Dendritic cell treated with granulocyte-macrophage colony-stimulating factor and Interleukin-4, amounts not matched to agents 40 ng/mL and 50 ng/mL, for 4 days (primary cell): ENCODE data around the gene TCF12.
A peak's percentile ranks its signal among the peaks of the same experiment; 100 is the strongest.
"Not testable (repeated sequence)": the region's sequence is repeated elsewhere in the genome, so short reads cannot be mapped to it uniquely, and the experiment has no call there.

Experiments used
- H3K27ac Mint-ChIP-seq: one replicate; pipeline ENCODE4 v1.8.0; 2022; ENCODE audit warnings: mild to moderate bottlenecking, mixed read lengths
- H3K27me3 Mint-ChIP-seq: one replicate; pipeline ENCODE4 v1.8.0; 2022; ENCODE audit warnings: mild to moderate bottlenecking, mixed read lengths
- H3K36me3 Mint-ChIP-seq: one replicate; pipeline ENCODE4 v1.8.0; 2022; ENCODE audit warnings: low read depth, mixed read lengths
- H3K4me1 Mint-ChIP-seq: one replicate; pipeline ENCODE4 v1.8.0; 2022; ENCODE audit warnings: low read depth, mixed read lengths
- H3K4me3 Mint-ChIP-seq: one replicate; pipeline ENCODE4 v1.8.0; 2022; ENCODE audit warnings: mild to moderate bottlenecking, moderate library complexity, mixed read lengths
- H3K9me3 Mint-ChIP-seq: one replicate; pipeline ENCODE4 v1.8.0; 2022; ENCODE audit warnings: mixed read lengths
- intact Hi-C: fragments of 100-400 bp; cut with micrococcal nuclease; formaldehyde crosslinking; loops from one replicate; pipeline ENCODE4 v1.15.0; 2022

Gene TCF12

DNA sequence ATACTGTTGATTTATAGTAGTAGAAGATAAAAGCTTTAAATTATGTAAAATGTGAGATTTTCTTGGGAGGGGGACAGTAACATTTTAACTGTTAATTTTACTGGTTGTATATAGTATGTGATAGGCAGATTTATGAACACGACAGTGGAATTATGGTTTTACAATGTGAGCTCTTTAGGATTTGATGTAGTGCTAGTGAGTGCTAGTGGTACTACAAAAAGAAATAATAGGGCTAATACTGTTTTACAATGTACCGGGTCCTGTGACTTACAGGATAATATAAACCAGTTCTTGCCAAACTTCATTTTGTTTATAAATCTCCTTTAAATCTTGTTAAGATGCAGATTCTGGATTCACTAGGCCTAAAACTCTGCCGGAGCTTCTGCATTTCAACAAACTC lies 165.7 kb downstream of the TCF12 start:
- no peak overlapping the region for H3K4me3 Mint-ChIP-seq
- H3K36me3 Mint-ChIP-seq: no peaks in the 10 kb centered on the region
- H3K9me3 Mint-ChIP-seq: no peaks in the 10 kb centered on the region
- H3K27me3 Mint-ChIP-seq: no peaks in the 10 kb centered on the region
- H3K4me1 Mint-ChIP-seq: peaks cover 11% of the 10 kb centered on the region
- H3K27ac Mint-ChIP-seq: no peak overlapping the region
- intact Hi-C loops: no loop called here

DNA sequence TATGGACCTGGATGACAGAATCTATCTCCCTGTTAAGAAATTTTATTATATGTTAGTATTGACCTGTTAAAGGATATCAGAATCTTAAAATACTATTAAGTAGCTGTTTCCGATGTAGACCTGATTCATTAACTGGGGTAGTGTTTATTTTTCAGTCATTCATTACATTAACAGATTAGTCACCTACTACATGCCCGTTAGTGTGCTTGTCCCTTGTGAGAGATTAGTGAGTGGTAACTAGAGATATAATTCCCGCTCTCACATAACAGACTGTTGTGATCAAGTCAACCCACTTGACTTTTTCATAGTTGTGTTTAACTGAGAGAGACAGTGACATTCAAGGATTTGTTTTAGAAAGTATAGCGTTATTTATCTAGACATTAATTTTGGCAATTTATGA lies 166.8 kb downstream of the TCF12 start:
- Mint-ChIP-seq H3K4me3 (no peak overlapping the region), H3K36me3 (no peaks in the 10 kb centered on the region), H3K27ac (no peak overlapping the region), H3K4me1 (peaks cover 5% of the 10 kb centered on the region), H3K9me3 (no peaks in the 10 kb centered on the region), H3K27me3 (no peaks in the 10 kb centered on the region)
- intact Hi-C loops: no loop called here

DNA sequence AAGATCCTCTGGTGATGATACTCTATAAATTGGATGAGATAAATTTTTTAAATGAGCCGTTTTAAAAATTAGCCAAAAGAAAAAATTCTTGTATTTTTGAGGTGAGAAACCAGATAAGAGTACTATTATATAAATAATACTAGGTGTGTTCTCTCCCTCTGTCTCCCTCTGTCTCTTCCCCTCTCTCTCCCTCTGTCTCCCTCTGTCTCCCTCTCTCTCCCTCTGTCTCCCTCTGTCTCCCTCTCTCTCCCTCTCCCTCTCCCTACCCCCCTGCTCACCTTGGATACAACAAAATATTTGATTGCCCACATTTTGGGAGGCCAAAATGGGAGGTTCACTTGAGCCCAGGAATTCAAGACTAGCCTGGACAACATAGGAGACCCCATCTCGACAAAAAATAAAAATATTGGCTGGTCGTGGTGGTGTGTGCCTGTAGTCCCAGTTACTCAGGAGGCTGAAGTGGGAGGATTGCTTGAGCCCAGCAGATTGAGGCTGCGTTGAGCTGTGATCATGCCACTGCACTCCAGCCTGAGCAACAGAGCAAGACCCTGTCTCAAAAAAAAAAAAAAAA lies 168.5 kb downstream of the TCF12 start:
- Mint-ChIP-seq H3K27me3 (no peaks in the 10 kb centered on the region), H3K36me3 (peaks cover 4% of the 10 kb centered on the region), H3K4me3 (no peak overlapping the region), H3K27ac (no peak overlapping the region), H3K4me1 (no peaks in the 10 kb centered on the region), H3K9me3 (no peaks in the 10 kb centered on the region)
- intact Hi-C loops: no loop called here

DNA sequence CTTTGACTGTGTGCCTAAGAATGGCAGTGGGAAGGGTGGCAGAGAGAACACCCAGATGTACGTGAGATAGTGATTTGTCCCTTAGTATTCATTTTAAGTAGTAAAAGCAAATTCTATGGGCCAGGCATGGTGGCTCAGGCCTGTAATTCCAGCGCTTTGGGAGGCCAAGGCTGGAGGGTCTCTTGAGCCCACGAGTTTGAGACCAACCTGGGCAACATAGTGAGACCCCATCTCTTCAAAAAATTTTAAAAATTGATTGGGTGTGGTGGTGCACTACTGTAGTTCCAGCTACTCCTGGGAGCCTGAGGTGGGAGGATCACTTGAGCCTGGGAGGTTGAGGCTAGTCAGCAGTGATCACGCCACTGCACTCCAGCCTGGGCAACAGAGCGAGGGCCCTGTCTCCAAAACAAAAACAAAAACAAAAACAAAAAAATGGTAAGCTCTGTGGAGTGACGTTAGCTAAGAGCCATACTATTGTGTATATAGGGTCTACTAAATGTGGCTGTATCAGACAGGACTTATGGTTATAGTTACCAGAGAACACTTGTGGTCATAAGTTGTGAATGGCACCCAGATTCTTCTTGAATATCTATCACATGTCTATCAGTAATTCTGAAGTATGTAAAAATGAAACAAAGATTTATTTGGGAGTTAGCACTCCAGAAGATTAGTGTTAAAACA lies 171.5 kb downstream of the TCF12 start:
- Mint-ChIP-seq H3K36me3 (peaks cover 15% of the 10 kb centered on the region), H3K4me3 (no peak overlapping the region), H3K27ac (no peak overlapping the region), H3K27me3 (no peaks in the 10 kb centered on the region), H3K4me1 (no peaks in the 10 kb centered on the region), H3K9me3 (no peaks in the 10 kb centered on the region)
- intact Hi-C loops: no loop called here

DNA sequence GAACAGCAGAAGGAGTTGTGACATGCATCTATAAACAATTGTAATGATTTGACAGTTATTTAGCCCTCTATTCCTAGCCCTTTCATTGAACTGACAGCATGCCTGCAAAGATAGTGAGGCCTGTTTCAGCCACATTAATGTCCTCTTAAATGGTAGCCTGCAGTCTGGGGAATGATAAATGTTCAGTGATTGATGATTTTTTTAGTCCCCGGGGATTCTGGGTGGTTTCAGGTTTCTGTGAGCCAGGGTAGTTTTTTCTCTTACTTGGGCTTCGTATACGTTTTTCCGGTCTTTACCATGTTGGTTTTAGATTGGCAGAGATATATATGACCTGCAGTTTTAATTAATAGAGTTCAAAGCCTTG lies 172.0 kb downstream of the TCF12 start:
- H3K27ac Mint-ChIP-seq: no peak overlapping the region
- H3K4me3 Mint-ChIP-seq: no peak overlapping the region
- H3K27me3 Mint-ChIP-seq: no peaks in the 10 kb centered on the region
- no peaks in the 10 kb centered on the region for H3K9me3 Mint-ChIP-seq
- peaks cover 19% of the 10 kb centered on the region for H3K36me3 Mint-ChIP-seq
- H3K4me1 Mint-ChIP-seq: no peaks in the 10 kb centered on the region
- intact Hi-C loops: no loop called here

- Mint-ChIP-seq H3K4me3 (no peak overlapping the region), H3K27ac (no peak overlapping the region), H3K27me3 (no peaks in the 10 kb centered on the region), H3K36me3 (peaks cover 25% of the 10 kb centered on the region), H3K9me3 (no peaks in the 10 kb centered on the region), H3K4me1 (no peaks in the 10 kb centered on the region)
- intact Hi-C loops: no loop called here
Measured at GRCh38 chr15:57091636-57092035, 173.2 kb downstream of the TCF12 start.

DNA sequence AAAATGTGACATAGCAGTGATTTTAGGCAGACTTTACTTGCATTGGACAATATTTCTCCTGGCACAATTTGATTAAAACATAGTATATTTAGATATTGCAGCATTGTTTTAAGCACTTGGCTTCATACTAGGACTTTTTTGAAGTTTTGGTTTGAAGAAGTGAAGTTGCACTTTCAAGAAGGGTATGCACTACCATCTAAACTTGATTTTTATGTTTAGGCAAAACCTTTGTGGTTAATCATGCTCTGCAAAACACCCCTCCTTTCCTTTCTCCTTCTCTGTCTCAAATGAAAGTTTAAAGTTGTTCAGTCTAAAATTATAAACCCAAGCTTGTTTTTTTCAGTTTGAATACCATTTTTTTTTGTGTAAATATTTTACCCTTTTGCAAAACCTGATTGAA lies 173.8 kb downstream of the TCF12 start:
- Mint-ChIP-seq H3K36me3 (peaks cover 25% of the 10 kb centered on the region), H3K27ac (no peak overlapping the region), H3K4me3 (no peak overlapping the region), H3K9me3 (no peaks in the 10 kb centered on the region), H3K27me3 (no peaks in the 10 kb centered on the region), H3K4me1 (no peaks in the 10 kb centered on the region)
- intact Hi-C loops: no loop called here

DNA sequence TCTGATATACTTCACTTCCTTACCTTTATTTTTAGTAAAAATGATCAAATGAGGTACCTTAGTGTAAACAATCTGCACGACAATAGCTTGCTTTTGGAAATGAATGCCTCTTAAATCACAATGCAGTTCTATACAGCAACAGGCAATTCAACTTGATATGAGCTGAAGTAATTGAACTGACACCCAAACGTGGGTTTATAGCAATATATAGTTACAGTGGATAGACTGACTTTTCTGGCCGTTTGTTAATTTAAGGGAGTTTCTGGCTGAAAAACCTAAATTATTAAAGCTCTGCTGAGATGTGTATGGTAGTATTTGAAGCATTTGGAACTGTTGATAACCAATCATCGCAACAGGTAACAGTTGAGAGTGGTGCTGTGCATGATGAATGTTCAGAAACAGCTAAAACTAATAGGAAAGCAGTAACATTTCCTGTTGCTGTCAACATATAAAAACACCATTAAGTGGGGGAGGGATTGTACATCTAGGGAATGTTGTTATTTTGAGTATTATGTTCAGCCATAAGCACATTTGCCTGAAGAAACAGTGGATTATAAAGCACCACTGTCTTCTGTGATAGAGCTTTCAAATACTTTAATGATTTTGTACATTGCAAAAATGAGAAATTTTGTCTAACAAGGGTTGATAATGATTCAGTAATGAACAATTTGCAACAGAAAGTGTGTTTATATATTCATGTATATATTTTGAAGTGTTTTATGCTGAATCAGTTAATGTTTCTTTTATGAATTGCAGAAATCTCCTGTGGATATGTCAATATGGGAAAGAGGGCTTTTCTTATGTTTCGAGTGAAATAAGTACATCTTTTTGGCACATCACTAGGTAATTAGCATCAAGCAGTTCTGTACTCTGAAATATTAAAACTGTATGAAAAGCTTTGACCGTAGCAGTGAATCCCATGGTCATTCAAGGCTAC lies 176.1 kb downstream of the TCF12 start:
- no peaks in the 10 kb centered on the region for H3K9me3 Mint-ChIP-seq
- no peak overlapping the region for H3K27ac Mint-ChIP-seq
- H3K4me1 Mint-ChIP-seq: peaks cover 11% of the 10 kb centered on the region
- peaks cover 32% of the 10 kb centered on the region for H3K36me3 Mint-ChIP-seq
- no peak overlapping the region for H3K4me3 Mint-ChIP-seq
- intact Hi-C loops: no loop called here
- H3K27me3 Mint-ChIP-seq: no peaks in the 10 kb centered on the region

GRCh38 chr15:57095896-57096295 lies 177.5 kb downstream of the TCF12 start:
- Mint-ChIP-seq H3K4me1 (peaks cover 17% of the 10 kb centered on the region), H3K4me3 (no peak overlapping the region), H3K27ac (no peak overlapping the region), H3K27me3 (no peaks in the 10 kb centered on the region), H3K9me3 (no peaks in the 10 kb centered on the region), H3K36me3 (peaks cover 32% of the 10 kb centered on the region)
- intact Hi-C loops: no loop called here

DNA sequence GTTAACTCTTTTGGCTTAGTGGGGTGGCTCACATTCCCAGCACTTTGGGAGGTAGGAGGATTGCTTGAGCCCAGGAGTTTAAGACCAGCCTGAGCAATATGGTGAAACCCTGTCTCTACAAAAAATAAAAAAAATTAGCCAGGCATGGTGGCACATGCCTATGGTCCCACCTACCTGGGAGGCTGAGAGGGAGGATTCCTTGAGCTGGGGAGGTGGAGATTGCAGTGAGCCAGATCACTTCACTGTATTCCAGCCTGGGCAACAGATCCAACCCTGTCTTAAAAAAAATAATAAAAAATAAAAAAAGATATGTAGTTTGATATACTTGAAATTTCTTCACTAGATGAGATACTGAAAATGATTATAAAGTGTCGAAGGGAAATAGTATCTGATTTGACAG lies 178.8 kb downstream of the TCF12 start:
- peaks cover 17% of the 10 kb centered on the region for H3K4me1 Mint-ChIP-seq
- no peak overlapping the region for H3K27ac Mint-ChIP-seq
- H3K4me3 Mint-ChIP-seq: no peak overlapping the region
- peaks cover 26% of the 10 kb centered on the region for H3K36me3 Mint-ChIP-seq
- no peaks in the 10 kb centered on the region for H3K9me3 Mint-ChIP-seq
- no peaks in the 10 kb centered on the region for H3K27me3 Mint-ChIP-seq
- intact Hi-C loops: no loop called here

DNA sequence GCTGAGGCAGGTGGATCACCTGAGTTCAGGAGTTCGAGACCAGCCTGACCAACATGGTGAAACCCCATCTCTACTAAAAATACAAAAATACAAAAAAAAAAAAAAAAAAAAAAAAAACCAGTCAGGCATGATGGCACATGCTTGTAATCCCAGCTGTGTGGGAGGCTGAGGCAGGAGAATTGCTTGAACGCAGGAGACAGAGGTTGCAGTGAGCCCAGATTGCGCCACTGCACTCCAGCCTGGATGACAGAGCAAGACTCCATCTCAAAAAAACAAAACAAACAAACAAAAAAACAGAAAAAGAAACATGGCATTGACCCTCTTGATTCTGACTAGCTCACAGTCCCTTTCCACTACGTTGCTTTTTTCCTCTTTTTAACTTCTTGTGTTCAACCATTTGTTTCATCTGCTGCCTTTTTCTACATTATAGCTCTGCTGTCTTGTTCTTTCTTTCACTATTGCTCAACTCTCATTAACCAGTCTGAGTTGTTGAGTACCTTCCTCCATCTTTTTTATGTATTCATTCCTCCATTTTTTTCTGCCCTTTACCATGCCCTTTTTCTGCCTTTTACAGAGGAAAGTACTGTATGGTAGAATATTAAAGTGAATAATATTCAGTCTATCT lies 179.6 kb downstream of the TCF12 start:
- H3K27me3 Mint-ChIP-seq, intact Hi-C loops, H3K4me3 Mint-ChIP-seq, H3K9me3 Mint-ChIP-seq: not testable (repeated sequence)
- peak overlapping the region; percentile 66 for H3K27ac Mint-ChIP-seq
- peaks cover 18% of the 10 kb centered on the region for H3K36me3 Mint-ChIP-seq
- peaks cover 17% of the 10 kb centered on the region for H3K4me1 Mint-ChIP-seq

- Mint-ChIP-seq H3K4me3 (no peak overlapping the region), H3K36me3 (peaks cover 17% of the 10 kb centered on the region), H3K27ac (peak overlapping the region; percentile 66), H3K9me3 (no peaks in the 10 kb centered on the region), H3K4me1 (peaks cover 17% of the 10 kb centered on the region), H3K27me3 (no peaks in the 10 kb centered on the region)
- intact Hi-C loops: no loop called here
Measured at GRCh38 chr15:57098896-57099295, 180.5 kb downstream of the TCF12 start.

DNA sequence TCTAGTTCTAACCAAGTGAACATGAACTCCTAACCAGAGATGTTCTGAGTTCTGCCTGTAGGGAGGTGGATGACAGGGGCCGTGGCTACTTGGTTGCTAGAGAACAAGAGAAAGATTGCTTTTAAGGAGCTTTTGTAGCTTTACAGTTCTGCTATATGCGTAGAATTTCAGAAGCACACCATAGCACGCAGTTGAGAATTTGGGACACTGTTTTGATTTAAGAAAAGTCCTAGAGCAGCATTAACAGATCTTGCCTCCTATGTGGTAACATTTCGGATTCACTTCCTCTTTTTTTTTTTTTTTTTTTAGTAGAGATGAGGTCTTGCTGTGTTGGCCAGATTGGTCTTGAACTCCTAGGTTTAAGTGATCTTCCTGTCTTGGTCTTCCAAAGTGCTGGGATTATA lies 181.7 kb downstream of the TCF12 start:
- Mint-ChIP-seq H3K27ac (peak overlapping the region; percentile 75), H3K36me3 (peaks cover 24% of the 10 kb centered on the region), H3K27me3 (no peaks in the 10 kb centered on the region), H3K9me3 (no peaks in the 10 kb centered on the region), H3K4me3 (no peak overlapping the region), H3K4me1 (peaks cover 17% of the 10 kb centered on the region)
- intact Hi-C loops: no loop called here

DNA sequence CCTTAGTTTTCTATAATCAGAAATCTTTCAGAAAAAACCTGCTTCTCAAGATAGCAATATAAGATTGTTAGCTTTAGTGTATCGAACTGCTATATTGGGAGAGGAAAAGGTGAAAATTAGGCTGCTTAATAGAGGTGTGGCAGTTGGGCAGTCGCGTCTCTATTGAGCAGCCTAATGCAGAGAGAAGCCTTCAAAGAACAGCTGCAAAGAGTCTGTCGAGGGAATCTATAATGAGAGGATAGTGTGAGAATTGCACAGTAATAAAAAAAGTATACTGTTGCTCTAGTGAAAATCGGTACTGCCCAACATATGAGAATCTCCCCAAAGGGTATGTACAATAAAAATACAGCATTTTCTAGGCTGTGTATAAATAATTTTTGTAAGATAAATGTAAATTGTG lies 184.4 kb downstream of the TCF12 start:
- intact Hi-C loops: no loop called here

More for the DNA sequence above, 184.4 kb downstream of the TCF12 start:
- Mint-ChIP-seq H3K9me3 (no peaks in the 10 kb centered on the region), H3K27ac (no peak overlapping the region), H3K36me3 (peaks cover 18% of the 10 kb centered on the region), H3K27me3 (no peaks in the 10 kb centered on the region), H3K4me1 (peaks cover 17% of the 10 kb centered on the region), H3K4me3 (no peak overlapping the region)
